GM12878 (cell line): ENCODE data around the gene THBS1.

ENCODE experiments used
- CHD4 ChIP-seq: fragments of 200-600 bp; sonication (generic); IDR thresholded peaks from 2 replicates; pipeline ENCODE4 v1.6.1; 2016; ENCODE audit warnings: mild to moderate bottlenecking
- MAX ChIP-seq: IDR thresholded peaks from 2 replicates; pipeline ENCODE4 v1.6.1; 2012; ENCODE audit warnings: low read depth, low read length, improper control_type of control experiment
- RFX5 ChIP-seq: IDR thresholded peaks from 2 replicates; pipeline ENCODE4 v1.6.1; 2011; ENCODE audit warnings: low read depth, low read length, improper control_type of control experiment
- SMARCA5 ChIP-seq: fragments of 450-650 bp; IDR thresholded peaks from 2 replicates; pipeline ENCODE4 v1.6.1; 2017; ENCODE audit warnings: mild to moderate bottlenecking

DNA sequence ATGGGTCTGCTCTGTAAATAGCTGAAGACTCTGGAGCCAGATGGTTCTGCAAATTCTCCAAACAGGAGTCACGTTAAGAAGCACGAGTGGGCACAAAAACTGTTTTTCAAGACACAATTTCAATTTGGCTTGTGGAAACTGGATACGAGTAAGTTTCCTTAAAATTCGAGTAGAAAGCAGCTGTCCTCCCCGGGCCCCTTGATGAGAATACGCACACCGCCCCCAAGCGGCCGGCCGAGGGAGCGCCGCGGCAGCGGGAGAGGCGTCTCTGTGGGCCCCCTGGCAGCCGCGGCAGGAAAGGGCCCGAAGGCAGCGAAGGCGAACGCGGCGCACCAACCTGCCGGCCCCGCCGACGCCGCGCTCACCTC is 778 bp upstream of the THBS1 start:
- TF ChIP-seq SMARCA5 (peak; percentile 78; the same call in 1 of the 2 replicates), RFX5 (no peak), MAX (no peak), CHD4 (no peak)
